Measurements from ENCODE around the gene ITGA6. TPM values are rescaled to one million over a fixed set of nuclear protein-coding genes. Genes with fewer than 3 reads are reported as not detected.
A peak's percentile ranks its signal among the peaks of the same experiment; 100 is the strongest.

Gene ITGA6
- total and polyA plus RNA-seq, 2 experiments from 2014 or later, result 32.9 to 124 TPM

DNA sequence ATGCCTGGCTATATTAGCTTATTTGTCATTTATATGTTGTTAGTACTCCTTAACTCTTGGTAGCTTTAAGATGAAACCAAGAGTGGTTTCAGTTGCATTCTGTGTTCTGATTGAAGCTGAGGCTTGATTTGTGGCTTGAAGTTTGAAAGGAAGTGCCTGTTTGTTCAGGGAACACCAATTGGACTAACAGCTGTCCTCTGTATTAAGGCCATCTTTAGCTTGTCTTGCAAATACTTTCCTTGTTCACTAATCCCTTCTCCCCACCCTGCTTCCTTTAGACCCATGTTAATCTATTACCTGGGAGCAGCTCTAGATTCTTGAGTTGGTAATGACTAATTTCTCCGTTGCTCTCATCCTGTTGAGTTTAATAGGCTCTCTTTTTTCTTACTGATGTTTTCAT, 13.4 kb downstream of the ITGA6 start:
- peaks cover 100% of the 10 kb centered on the region for H3K79me2 ChIP-seq (replicated peaks; ENCODE audit: insufficient read depth)
- Mint-ChIP-seq H3K9me3 (no peaks in the 10 kb centered on the region), H3K36me3 (ENCODE audit: low read depth) (peaks cover 12% of the 10 kb centered on the region; the same call in 2 of the 3 replicates), H3K27me3 (ENCODE audit: insufficient read depth, low read depth, poor library complexity) (no peaks in the 10 kb centered on the region), H3K4me3 (no peak overlapping the region), H3K4me1 (peaks cover 49% of the 10 kb centered on the region), H3K27ac (no peak overlapping the region)
- H2AFZ ChIP-seq, result no peak overlapping the region
- H3K4me2 ChIP-seq, result peak overlapping the region; percentile 24
- TF ChIP-seq, protein P1, sequence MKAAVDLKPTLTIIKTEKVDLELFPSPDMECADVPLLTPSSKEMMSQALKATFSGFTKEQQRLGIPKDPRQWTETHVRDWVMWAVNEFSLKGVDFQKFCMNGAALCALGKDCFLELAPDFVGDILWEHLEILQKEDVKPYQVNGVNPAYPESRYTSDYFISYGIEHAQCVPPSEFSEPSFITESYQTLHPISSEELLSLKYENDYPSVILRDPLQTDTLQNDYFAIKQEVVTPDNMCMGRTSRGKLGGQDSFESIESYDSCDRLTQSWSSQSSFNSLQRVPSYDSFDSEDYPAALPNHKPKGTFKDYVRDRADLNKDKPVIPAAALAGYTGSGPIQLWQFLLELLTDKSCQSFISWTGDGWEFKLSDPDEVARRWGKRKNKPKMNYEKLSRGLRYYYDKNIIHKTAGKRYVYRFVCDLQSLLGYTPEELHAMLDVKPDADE (IDR thresholded peaks at IDR 0.05), result no peak
- TF ChIP-seq ZNF114 (CRISPR knock-in tag; IDR thresholded peaks at IDR 0.05) (no peak), NANOG (IDR thresholded peaks at IDR 0.05; ENCODE audit: borderline replicate concordance) (no peak), STAT1 (IDR thresholded peaks at IDR 0.05; ENCODE audit: unreplicated experiment) (no peak), ZNF331 (CRISPR knock-in tag; IDR thresholded peaks at IDR 0.05; ENCODE audit: low read depth) (no peak), CREB1 (CRISPR knock-in tag; IDR thresholded peaks at IDR 0.05; ENCODE audit: low read depth) (no peak), EZH2phosphoT487 (IDR thresholded peaks at IDR 0.05; ENCODE audit: unreplicated experiment) (no peak), EZH2 (IDR thresholded peaks at IDR 0.05; ENCODE audit: low read depth, unreplicated experiment) (no peak), POLR2AphosphoS5 (IDR thresholded peaks at IDR 0.05; ENCODE audit: low read depth) (no peak), JUNB (IDR thresholded peaks at IDR 0.05; ENCODE audit: unreplicated experiment) (no peak)
- TF ChIP-seq, protein P2, sequence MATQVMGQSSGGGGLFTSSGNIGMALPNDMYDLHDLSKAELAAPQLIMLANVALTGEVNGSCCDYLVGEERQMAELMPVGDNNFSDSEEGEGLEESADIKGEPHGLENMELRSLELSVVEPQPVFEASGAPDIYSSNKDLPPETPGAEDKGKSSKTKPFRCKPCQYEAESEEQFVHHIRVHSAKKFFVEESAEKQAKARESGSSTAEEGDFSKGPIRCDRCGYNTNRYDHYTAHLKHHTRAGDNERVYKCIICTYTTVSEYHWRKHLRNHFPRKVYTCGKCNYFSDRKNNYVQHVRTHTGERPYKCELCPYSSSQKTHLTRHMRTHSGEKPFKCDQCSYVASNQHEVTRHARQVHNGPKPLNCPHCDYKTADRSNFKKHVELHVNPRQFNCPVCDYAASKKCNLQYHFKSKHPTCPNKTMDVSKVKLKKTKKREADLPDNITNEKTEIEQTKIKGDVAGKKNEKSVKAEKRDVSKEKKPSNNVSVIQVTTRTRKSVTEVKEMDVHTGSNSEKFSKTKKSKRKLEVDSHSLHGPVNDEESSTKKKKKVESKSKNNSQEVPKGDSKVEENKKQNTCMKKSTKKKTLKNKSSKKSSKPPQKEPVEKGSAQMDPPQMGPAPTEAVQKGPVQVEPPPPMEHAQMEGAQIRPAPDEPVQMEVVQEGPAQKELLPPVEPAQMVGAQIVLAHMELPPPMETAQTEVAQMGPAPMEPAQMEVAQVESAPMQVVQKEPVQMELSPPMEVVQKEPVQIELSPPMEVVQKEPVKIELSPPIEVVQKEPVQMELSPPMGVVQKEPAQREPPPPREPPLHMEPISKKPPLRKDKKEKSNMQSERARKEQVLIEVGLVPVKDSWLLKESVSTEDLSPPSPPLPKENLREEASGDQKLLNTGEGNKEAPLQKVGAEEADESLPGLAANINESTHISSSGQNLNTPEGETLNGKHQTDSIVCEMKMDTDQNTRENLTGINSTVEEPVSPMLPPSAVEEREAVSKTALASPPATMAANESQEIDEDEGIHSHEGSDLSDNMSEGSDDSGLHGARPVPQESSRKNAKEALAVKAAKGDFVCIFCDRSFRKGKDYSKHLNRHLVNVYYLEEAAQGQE (IDR thresholded peaks at IDR 0.05; ENCODE audit: unreplicated experiment), result no peak
- TF ChIP-seq, protein P3, sequence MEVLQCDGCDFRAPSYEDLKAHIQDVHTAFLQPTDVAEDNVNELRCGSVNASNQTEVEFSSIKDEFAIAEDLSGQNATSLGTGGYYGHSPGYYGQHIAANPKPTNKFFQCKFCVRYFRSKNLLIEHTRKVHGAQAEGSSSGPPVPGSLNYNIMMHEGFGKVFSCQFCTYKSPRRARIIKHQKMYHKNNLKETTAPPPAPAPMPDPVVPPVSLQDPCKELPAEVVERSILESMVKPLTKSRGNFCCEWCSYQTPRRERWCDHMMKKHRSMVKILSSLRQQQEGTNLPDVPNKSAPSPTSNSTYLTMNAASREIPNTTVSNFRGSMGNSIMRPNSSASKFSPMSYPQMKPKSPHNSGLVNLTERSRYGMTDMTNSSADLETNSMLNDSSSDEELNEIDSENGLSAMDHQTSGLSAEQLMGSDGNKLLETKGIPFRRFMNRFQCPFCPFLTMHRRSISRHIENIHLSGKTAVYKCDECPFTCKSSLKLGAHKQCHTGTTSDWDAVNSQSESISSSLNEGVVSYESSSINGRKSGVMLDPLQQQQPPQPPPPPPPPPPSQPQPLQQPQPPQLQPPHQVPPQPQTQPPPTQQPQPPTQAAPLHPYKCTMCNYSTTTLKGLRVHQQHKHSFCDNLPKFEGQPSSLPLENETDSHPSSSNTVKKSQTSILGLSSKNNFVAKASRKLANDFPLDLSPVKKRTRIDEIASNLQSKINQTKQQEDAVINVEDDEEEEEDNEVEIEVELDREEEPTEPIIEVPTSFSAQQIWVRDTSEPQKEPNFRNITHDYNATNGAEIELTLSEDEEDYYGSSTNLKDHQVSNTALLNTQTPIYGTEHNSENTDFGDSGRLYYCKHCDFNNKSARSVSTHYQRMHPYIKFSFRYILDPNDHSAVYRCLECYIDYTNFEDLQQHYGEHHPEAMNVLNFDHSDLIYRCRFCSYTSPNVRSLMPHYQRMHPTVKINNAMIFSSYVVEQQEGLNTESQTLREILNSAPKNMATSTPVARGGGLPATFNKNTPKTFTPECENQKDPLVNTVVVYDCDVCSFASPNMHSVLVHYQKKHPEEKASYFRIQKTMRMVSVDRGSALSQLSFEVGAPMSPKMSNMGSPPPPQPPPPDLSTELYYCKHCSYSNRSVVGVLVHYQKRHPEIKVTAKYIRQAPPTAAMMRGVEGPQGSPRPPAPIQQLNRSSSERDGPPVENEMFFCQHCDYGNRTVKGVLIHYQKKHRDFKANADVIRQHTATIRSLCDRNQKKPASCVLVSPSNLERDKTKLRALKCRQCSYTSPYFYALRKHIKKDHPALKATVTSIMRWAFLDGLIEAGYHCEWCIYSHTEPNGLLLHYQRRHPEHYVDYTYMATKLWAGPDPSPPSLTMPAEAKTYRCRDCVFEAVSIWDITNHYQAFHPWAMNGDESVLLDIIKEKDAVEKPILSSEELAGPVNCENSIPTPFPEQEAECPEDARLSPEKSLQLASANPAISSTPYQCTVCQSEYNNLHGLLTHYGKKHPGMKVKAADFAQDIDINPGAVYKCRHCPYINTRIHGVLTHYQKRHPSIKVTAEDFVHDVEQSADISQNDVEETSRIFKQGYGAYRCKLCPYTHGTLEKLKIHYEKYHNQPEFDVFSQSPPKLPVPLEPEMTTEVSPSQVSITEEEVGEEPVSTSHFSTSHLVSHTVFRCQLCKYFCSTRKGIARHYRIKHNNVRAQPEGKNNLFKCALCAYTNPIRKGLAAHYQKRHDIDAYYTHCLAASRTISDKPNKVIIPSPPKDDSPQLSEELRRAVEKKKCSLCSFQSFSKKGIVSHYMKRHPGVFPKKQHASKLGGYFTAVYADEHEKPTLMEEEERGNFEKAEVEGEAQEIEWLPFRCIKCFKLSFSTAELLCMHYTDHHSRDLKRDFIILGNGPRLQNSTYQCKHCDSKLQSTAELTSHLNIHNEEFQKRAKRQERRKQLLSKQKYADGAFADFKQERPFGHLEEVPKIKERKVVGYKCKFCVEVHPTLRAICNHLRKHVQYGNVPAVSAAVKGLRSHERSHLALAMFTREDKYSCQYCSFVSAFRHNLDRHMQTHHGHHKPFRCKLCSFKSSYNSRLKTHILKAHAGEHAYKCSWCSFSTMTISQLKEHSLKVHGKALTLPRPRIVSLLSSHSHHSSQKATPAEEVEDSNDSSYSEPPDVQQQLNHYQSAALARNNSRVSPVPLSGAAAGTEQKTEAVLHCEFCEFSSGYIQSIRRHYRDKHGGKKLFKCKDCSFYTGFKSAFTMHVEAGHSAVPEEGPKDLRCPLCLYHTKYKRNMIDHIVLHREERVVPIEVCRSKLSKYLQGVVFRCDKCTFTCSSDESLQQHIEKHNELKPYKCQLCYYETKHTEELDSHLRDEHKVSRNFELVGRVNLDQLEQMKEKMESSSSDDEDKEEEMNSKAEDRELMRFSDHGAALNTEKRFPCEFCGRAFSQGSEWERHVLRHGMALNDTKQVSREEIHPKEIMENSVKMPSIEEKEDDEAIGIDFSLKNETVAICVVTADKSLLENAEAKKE (CRISPR knock-in tag; IDR thresholded peaks at IDR 0.05), result no peak
- TF ChIP-seq, protein P4, sequence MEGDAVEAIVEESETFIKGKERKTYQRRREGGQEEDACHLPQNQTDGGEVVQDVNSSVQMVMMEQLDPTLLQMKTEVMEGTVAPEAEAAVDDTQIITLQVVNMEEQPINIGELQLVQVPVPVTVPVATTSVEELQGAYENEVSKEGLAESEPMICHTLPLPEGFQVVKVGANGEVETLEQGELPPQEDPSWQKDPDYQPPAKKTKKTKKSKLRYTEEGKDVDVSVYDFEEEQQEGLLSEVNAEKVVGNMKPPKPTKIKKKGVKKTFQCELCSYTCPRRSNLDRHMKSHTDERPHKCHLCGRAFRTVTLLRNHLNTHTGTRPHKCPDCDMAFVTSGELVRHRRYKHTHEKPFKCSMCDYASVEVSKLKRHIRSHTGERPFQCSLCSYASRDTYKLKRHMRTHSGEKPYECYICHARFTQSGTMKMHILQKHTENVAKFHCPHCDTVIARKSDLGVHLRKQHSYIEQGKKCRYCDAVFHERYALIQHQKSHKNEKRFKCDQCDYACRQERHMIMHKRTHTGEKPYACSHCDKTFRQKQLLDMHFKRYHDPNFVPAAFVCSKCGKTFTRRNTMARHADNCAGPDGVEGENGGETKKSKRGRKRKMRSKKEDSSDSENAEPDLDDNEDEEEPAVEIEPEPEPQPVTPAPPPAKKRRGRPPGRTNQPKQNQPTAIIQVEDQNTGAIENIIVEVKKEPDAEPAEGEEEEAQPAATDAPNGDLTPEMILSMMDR (conservative IDR thresholded peaks at IDR 0.05; ENCODE audit: low read depth in 2 of 2), result no peak
- ATAC-seq, result peak; percentile 42
- no peaks in the 10 kb centered on the region for H3K27me3 ChIP-seq (ENCODE audit: insufficient read depth)
- no peaks in the 10 kb centered on the region for H3F3A ChIP-seq (replicated peaks; ENCODE audit: low read depth)
- DNase-seq (ENCODE audit: low spot score), result no peak
- peaks cover 75% of the 10 kb centered on the region for H3K4me1 ChIP-seq (ENCODE audit: insufficient read depth)
- H4K20me1 ChIP-seq (replicated peaks; ENCODE audit: insufficient read depth), result peaks cover 26% of the 10 kb centered on the region
- no peak overlapping the region for H3K27ac ChIP-seq (ENCODE audit: low read depth)
- H3K4me3 ChIP-seq, result no peak overlapping the region
- H3K9me2 ChIP-seq (ENCODE audit: insufficient read depth), result peaks cover 8% of the 10 kb centered on the region
- H3K36me3 ChIP-seq (ENCODE audit: insufficient read depth), result no peaks in the 10 kb centered on the region

Data from GM23338 (cell line).